CD14-positive monocyte (primary cell): ENCODE data around the gene ZCWPW1. TPM values are rescaled to one million over a fixed set of nuclear protein-coding genes. Genes with fewer than 3 reads are reported as not detected.
A peak's percentile ranks its signal among the peaks of the same experiment; 100 is the strongest.

Experiments
- DNase-seq, 3 donors: peaks; one replicate each; pipeline ENCODE4 v3.0.0-alpha.2; 2011 to 2022
- H2AFZ ChIP-seq: 2 replicates; pipeline ENCODE4 v1.6.0; 2012; ENCODE audit warnings: mild to moderate bottlenecking, low read depth, low read length, inconsistent platforms; ENCODE audit not compliant: insufficient read depth, poor library complexity, severe bottlenecking
- H3K27ac ChIP-seq, 2 donors: 1 replicate in 1 of 2; 2 replicates in 1 of 2; pipeline ENCODE4 v1.5.1; 2012 to 2013; ENCODE audit warnings: low read length in 2 of 2, control low read depth in 1 of 2, inconsistent platforms in 1 of 2, low read depth in 1 of 2, mild to moderate bottlenecking in 1 of 2
- H3K27me3 ChIP-seq, 2 donors: one replicate each; pipeline versions ENCODE4 v1.6.0 to v1.6.1; 2011 to 2013; ENCODE audit warnings: low read length in 2 of 2; ENCODE audit not compliant: control insufficient read depth in 2 of 2, insufficient read depth in 2 of 2
- H3K36me3 ChIP-seq, 2 donors: replicated peaks in 1 of 2; 1 replicate in 1 of 2; 2 replicates in 1 of 2; pipeline versions ENCODE4 v1.5.1 to v1.6.1; 2012 to 2013; ENCODE audit warnings: low read length in 2 of 2, control low read depth in 1 of 2, inconsistent platforms in 1 of 2, mild to moderate bottlenecking in 1 of 2; ENCODE audit not compliant: insufficient read depth in 2 of 2, control insufficient read depth in 1 of 2
- H3K4me1 ChIP-seq, 2 donors: 1 replicate in 1 of 2; 2 replicates in 1 of 2; pipeline versions ENCODE4 v1.5.1 to v1.6.1; 2012 to 2013; ENCODE audit warnings: low read length in 2 of 2, control low read depth in 1 of 2, inconsistent platforms in 1 of 2, mild to moderate bottlenecking in 1 of 2, moderate library complexity in 1 of 2; ENCODE audit not compliant: insufficient read depth in 2 of 2, control insufficient read depth in 1 of 2
- H3K4me2 ChIP-seq: replicated peaks from 2 replicates; pipeline ENCODE3; 2012; ENCODE audit warnings: low read length, moderate library complexity, mild to moderate bottlenecking; ENCODE audit not compliant: poor library complexity, severe bottlenecking; ENCODE audit errors: extremely low read depth
- H3K4me3 ChIP-seq, 3 experiments: fragments of 200-600 bp in 1 of 3; sonication (generic) in 1 of 3; replicated peaks in 1 of 3; 1 replicate in 2 of 3; 2 replicates in 1 of 3; pipeline ENCODE4 v1.5.1; 2011 to 2013; ENCODE audit warnings: low read length in 3 of 3, mild to moderate bottlenecking in 3 of 3, control low read depth in 2 of 3, low read depth in 2 of 3, inconsistent platforms in 1 of 3, moderate library complexity in 1 of 3
- H3K79me2 ChIP-seq: 2 replicates; pipeline ENCODE4 v1.6.0; 2012; ENCODE audit warnings: mild to moderate bottlenecking, control low read depth, inconsistent platforms, low read length, moderate library complexity; ENCODE audit not compliant: insufficient read depth
- H3K9ac ChIP-seq: 2 replicates; pipeline ENCODE4 v1.6.0; 2017; ENCODE audit warnings: low read length, mild to moderate bottlenecking; ENCODE audit not compliant: insufficient read depth, poor library complexity, severe bottlenecking
- H3K9me3 ChIP-seq, 2 donors: replicated peaks in 1 of 2; 1 replicate in 1 of 2; 2 replicates in 1 of 2; pipeline versions ENCODE4 v1.5.1 to v1.6.1; 2012 to 2013; ENCODE audit warnings: low read length in 2 of 2, control low read depth in 1 of 2; ENCODE audit not compliant: control insufficient read depth in 1 of 2, insufficient read depth in 1 of 2
- H4K20me1 ChIP-seq: 2 replicates; pipeline ENCODE4 v1.6.0; 2012; ENCODE audit warnings: mild to moderate bottlenecking, low read length, control low read depth, moderate library complexity; ENCODE audit not compliant: insufficient read depth
- H3K27ac Mint-ChIP-seq, 7 donors: one replicate each; pipeline ENCODE4 v1.8.0; 2020; ENCODE audit warnings: mild to moderate bottlenecking in 7 of 7, mixed read lengths in 7 of 7, moderate library complexity in 6 of 7, inconsistent platforms in 2 of 7
- H3K27me3 Mint-ChIP-seq, 3 donors: one replicate each; pipeline ENCODE4 v1.8.0; 2021 to 2022; ENCODE audit warnings: low read depth in 3 of 3, mild to moderate bottlenecking in 3 of 3, mixed read lengths in 3 of 3, moderate library complexity in 3 of 3, inconsistent platforms in 1 of 3
- H3K36me3 Mint-ChIP-seq, 2 donors: one replicate each; pipeline ENCODE4 v1.8.0; 2020; ENCODE audit warnings: mixed read lengths in 2 of 2, inconsistent platforms in 1 of 2, mild to moderate bottlenecking in 1 of 2
- H3K4me1 Mint-ChIP-seq: one replicate; pipeline ENCODE4 v1.8.0; 2020; ENCODE audit warnings: mild to moderate bottlenecking, mixed read lengths
- H3K4me3 Mint-ChIP-seq, 2 donors: one replicate each; pipeline ENCODE4 v1.8.0; 2020; ENCODE audit warnings: mild to moderate bottlenecking in 2 of 2, mixed read lengths in 2 of 2, moderate library complexity in 1 of 2
- H3K9me3 Mint-ChIP-seq, 7 donors: one replicate each; pipeline ENCODE4 v1.8.0; 2020 to 2022; ENCODE audit warnings: mixed read lengths in 7 of 7, mild to moderate bottlenecking in 6 of 7, moderate library complexity in 6 of 7, inconsistent platforms in 2 of 7
- CTCF ChIP-seq: fragments of 200-600 bp; IDR thresholded peaks from one replicate; pipeline ENCODE4 v1.8.0; 2022; ENCODE audit warnings: antibody characterized with exemption, mild to moderate bottlenecking
- WGBS: methylation state at CpG from one replicate; pipeline ENCODE4 v1.1.5; 2013; ENCODE audit warnings: missing lambda C conversion rate; ENCODE audit not compliant: insufficient coverage; 5-methylcytosine and 5-hydroxymethylcytosine counted together
- intact Hi-C, 2 donors: fragments of 100-400 bp; cut with micrococcal nuclease; formaldehyde crosslinking; loops; one replicate each; pipeline versions ENCODE4 v1.15.0 to v1.15.1; 2023
- polyA plus RNA-seq, 3 donors: library from polyadenylated mRNA; depleted of rRNA in 1 of 3; unstranded in 2 of 3; stranded (reverse) in 1 of 3; fragments of 300-500 nt in 2 of 3; fragments of >200 nt in 1 of 3; fragmentation: Illumina TruSeq in 2 of 3; gene quantifications; 1 replicate in 2 of 3; 2 replicates in 1 of 3; pipeline ENCODE4 v1.2.3, GENCODE V29; 2012 to 2021

Gene ZCWPW1
- polyA plus RNA-seq, 3 donors = 0.60 to 1.9 (median 1.2) TPM

GRCh38 chr7:100418930-100419659 is 9.4 kb downstream of the ZCWPW1 start:
- Histone ChIP-seq H3K9me3 (no peaks in the 10 kb centered on the region), H3K27ac (no peak overlapping the region), H3K4me3 (no peak overlapping the region), H4K20me1 (peaks cover 7% of the 10 kb centered on the region), H2AFZ (no peak overlapping the region), H3K36me3 (peaks cover 50 to 93% of the 10 kb centered on the region in 2 donors), H3K4me1 (no peaks in the 10 kb centered on the region), H3K9ac (no peak overlapping the region), H3K4me2 (no peak overlapping the region), H3K27me3 (no peaks in the 10 kb centered on the region), H3K79me2 (no peaks in the 10 kb centered on the region)
- intact Hi-C loops = no loop called here
- H3K27me3 Mint-ChIP-seq = peaks cover 0 to 2% (median 0%) of the 10 kb centered on the region in 3 donors
- peaks cover 78 to 91% of the 10 kb centered on the region in 2 donors for H3K36me3 Mint-ChIP-seq
- peaks cover 2% of the 10 kb centered on the region for H3K4me1 Mint-ChIP-seq
- no peak overlapping the region for H3K4me3 Mint-ChIP-seq
- peak overlapping the region in 2 of 7 donors; percentile 4 to 22 for H3K27ac Mint-ChIP-seq
- no peak for TF ChIP-seq CTCF
- H3K9me3 Mint-ChIP-seq = no peaks in the 10 kb centered on the region
- DNase-seq = no peak
- no CpG with 5 or more reads among the region's 1 CpG for WGBS

GRCh38 chr7:100415448-100415847 is 13.1 kb downstream of the ZCWPW1 start:
- Mint-ChIP-seq H3K4me3 (no peak overlapping the region), H3K36me3 (peaks cover 60 to 65% of the 10 kb centered on the region in 2 donors), H3K27ac (peak overlapping the region in 1 of 7 donors; percentile 31), H3K27me3 (peaks cover 0 to 6% (median 0%) of the 10 kb centered on the region in 3 donors), H3K9me3 (no peaks in the 10 kb centered on the region), H3K4me1 (peaks cover 12% of the 10 kb centered on the region)
- WGBS = 100% methylated on average over 3 of the region's 5 CpGs
- no peak for TF ChIP-seq CTCF
- intact Hi-C loops = no loop called here
- Histone ChIP-seq H3K27ac (no peak overlapping the region), H3K4me3 (no peak overlapping the region), H3K4me1 (peaks cover 10 to 14% of the 10 kb centered on the region in 2 donors), H3K79me2 (no peaks in the 10 kb centered on the region), H3K9ac (no peak overlapping the region), H3K36me3 (peaks cover 32 to 85% of the 10 kb centered on the region in 2 donors), H3K4me2 (no peak overlapping the region), H2AFZ (no peak overlapping the region), H4K20me1 (peaks cover 21% of the 10 kb centered on the region), H3K9me3 (no peaks in the 10 kb centered on the region), H3K27me3 (no peaks in the 10 kb centered on the region)
- no peak for DNase-seq
